H1 (cell line): ENCODE data around the gene TGIF1. TPM values are rescaled to one million over a fixed set of nuclear protein-coding genes. Genes with fewer than 3 reads are reported as not detected.

Source experiments
- CTCF ChIA-PET: fragments of 300-600 bp; sonication (Branson Sonifier 250); formaldehyde crosslinking; loops from one replicate; lab custom pipeline; 2021; ENCODE audit not compliant: partially characterized antibody; lab: Charles Lee
- POLR2A ChIA-PET: fragments of 300-600 bp; sonication (Branson Sonifier 250); formaldehyde crosslinking; loops from one replicate; lab custom pipeline; 2021; ENCODE audit warnings: inconsistent platforms; ENCODE audit not compliant: partially characterized antibody; lab: Charles Lee
- DNase-seq, 2 experiments: peaks; one replicate each; pipeline versions ENCODE4 v3.0.0 to v3.0.0-alpha.2; 2010 to 2022; ENCODE audit warnings: low spot score in 2 of 2, low read depth in 1 of 2, mixed read lengths in 1 of 2
- FAIRE-seq: peaks from 2 replicates; lab custom pipeline; 2011; peaks lifted over from hg19 to GRCh38; lab: Jason Lieb, UNC
- H2AFZ ChIP-seq: 2 replicates; pipeline ENCODE4 v1.8.1; 2012; ENCODE audit warnings: low read length, inconsistent platforms
- H2AK5ac ChIP-seq: 2 replicates; pipeline ENCODE4 v1.6.1; 2013; ENCODE audit warnings: low read depth, low read length
- H2BK120ac ChIP-seq: replicated peaks from 2 replicates; pipeline ENCODE3; 2013; ENCODE audit warnings: low read depth, low read length, inconsistent platforms
- H2BK12ac ChIP-seq: 2 replicates; pipeline ENCODE4 v1.6.1; 2013; ENCODE audit warnings: low read depth, low read length
- H2BK15ac ChIP-seq: 2 replicates; pipeline ENCODE4 v1.6.1; 2013; ENCODE audit warnings: low read length
- H2BK20ac ChIP-seq: 2 replicates; pipeline ENCODE4 v1.6.1; 2013; ENCODE audit warnings: low read length
- H2BK5ac ChIP-seq: 2 replicates; pipeline ENCODE4 v1.6.1; 2013; ENCODE audit warnings: low read depth, low read length
- H3K14ac ChIP-seq: 2 replicates; pipeline ENCODE4 v1.6.1; 2013; ENCODE audit warnings: inconsistent platforms; ENCODE audit not compliant: insufficient read length
- H3K18ac ChIP-seq: 2 replicates; pipeline ENCODE4 v1.6.1; 2013; ENCODE audit warnings: low read length; ENCODE audit errors: extremely low read depth
- H3K23ac ChIP-seq: 2 replicates; pipeline ENCODE4 v1.6.1; 2013; ENCODE audit warnings: inconsistent platforms; ENCODE audit not compliant: insufficient read length
- H3K23me2 ChIP-seq: 2 replicates; pipeline ENCODE4 v1.6.1; 2013; ENCODE audit warnings: low read depth, low read length
- H3K27ac ChIP-seq: 2 replicates; pipeline ENCODE4 v1.6.1; 2011; ENCODE audit warnings: low read depth, low read length, inconsistent platforms
- H3K27me3 ChIP-seq, 4 experiments: replicated peaks in 1 of 4; 1 replicate in 1 of 4; 2 replicates in 3 of 4; pipeline versions ENCODE4 v1.6.1 to v1.8.1; 2011 to 2013; ENCODE audit warnings: low read length in 3 of 4, mild to moderate bottlenecking in 3 of 4, inconsistent platforms in 2 of 4, mixed read lengths in 2 of 4, moderate library complexity in 1 of 4; ENCODE audit not compliant: control insufficient read depth in 3 of 4, insufficient read depth in 3 of 4; ENCODE audit errors: extremely low read depth in 1 of 4
- H3K36me3 ChIP-seq, 4 experiments: 2 replicates each; pipeline versions ENCODE4 v1.6.1 to v1.8.1; 2011 to 2013; ENCODE audit warnings: mild to moderate bottlenecking in 4 of 4, low read length in 3 of 4, moderate library complexity in 2 of 4, control low read depth in 1 of 4, inconsistent platforms in 1 of 4; ENCODE audit not compliant: insufficient read depth in 4 of 4, control insufficient read depth in 2 of 4
- H3K4ac ChIP-seq: replicated peaks from 2 replicates; pipeline ENCODE3; 2013; ENCODE audit warnings: low read length, low read depth, mixed read lengths, inconsistent platforms; ENCODE audit not compliant: insufficient read length
- H3K4me1 ChIP-seq, 4 experiments: replicated peaks in 1 of 4; 1 replicate in 1 of 4; 2 replicates in 3 of 4; pipeline versions ENCODE4 v1.6.1 to v1.8.1; 2011 to 2013; ENCODE audit warnings: low read length in 3 of 4, inconsistent platforms in 2 of 4, mixed read lengths in 1 of 4; ENCODE audit not compliant: insufficient read depth in 4 of 4, control insufficient read depth in 3 of 4
- H3K4me2 ChIP-seq, 2 experiments: 2 replicates each; pipeline versions ENCODE4 v1.6.1 to v1.8.1; 2011 to 2013; ENCODE audit warnings: low read depth in 2 of 2, low read length in 2 of 2, control low read depth in 1 of 2, inconsistent platforms in 1 of 2, mild to moderate bottlenecking in 1 of 2; ENCODE audit not compliant: insufficient read depth in 1 of 2
- H3K4me3 ChIP-seq, 4 experiments: fragments of 200-600, 300-600 bp in 1 of 4; sonication (generic), shearing (Covaris generic), sonication (Bioruptor Twin) in 1 of 4; 2 replicates each; pipeline versions ENCODE4 v1.5.1 to v1.8.1; 2011 to 2016; ENCODE audit warnings: low read length in 4 of 4, low read depth in 3 of 4, control low read depth in 2 of 4, inconsistent platforms in 2 of 4, mild to moderate bottlenecking in 2 of 4, mixed read lengths in 1 of 4, moderate library complexity in 1 of 4; ENCODE audit not compliant: insufficient read depth in 2 of 4; ENCODE audit errors: extremely low read depth in 1 of 4
- H3K56ac ChIP-seq: replicated peaks from 2 replicates; pipeline ENCODE3; 2013; ENCODE audit warnings: low read depth, mild to moderate bottlenecking, mixed read lengths, low read length, inconsistent platforms; ENCODE audit not compliant: insufficient read length
- H3K79me1 ChIP-seq: 2 replicates; pipeline ENCODE4 v1.6.1; 2013; ENCODE audit warnings: low read depth, low read length, control low read depth
- H3K79me2 ChIP-seq, 2 experiments: 2 replicates each; pipeline versions ENCODE4 v1.6.1 to v1.8.1; 2012 to 2013; ENCODE audit warnings: low read length in 2 of 2, mild to moderate bottlenecking in 2 of 2, inconsistent platforms in 1 of 2; ENCODE audit not compliant: insufficient read depth in 2 of 2, control insufficient read depth in 1 of 2
- H3K9ac ChIP-seq, 4 experiments: replicated peaks in 1 of 4; 1 replicate in 1 of 4; 2 replicates in 3 of 4; pipeline versions ENCODE4 v1.6.1 to v1.8.1; 2011 to 2013; ENCODE audit warnings: low read depth in 3 of 4, low read length in 3 of 4, control low read depth in 2 of 4, mild to moderate bottlenecking in 2 of 4, moderate library complexity in 2 of 4, inconsistent platforms in 1 of 4; ENCODE audit errors: extremely low read depth in 1 of 4
- H3K9me3 ChIP-seq, 2 experiments: 2 replicates each; pipeline versions ENCODE4 v1.6.1 to v1.8.1; 2012 to 2013; ENCODE audit warnings: mild to moderate bottlenecking in 2 of 2, moderate library complexity in 2 of 2, control low read depth in 1 of 2, inconsistent platforms in 1 of 2, low read depth in 1 of 2, low read length in 1 of 2, mixed read lengths in 1 of 2; ENCODE audit not compliant: insufficient read depth in 2 of 2
- H4K20me1 ChIP-seq, 2 experiments: replicated peaks in 1 of 2; 2 replicates each; pipeline versions ENCODE3 to v1.8.1; 2011 to 2013; ENCODE audit warnings: inconsistent platforms in 2 of 2, low read length in 2 of 2, mild to moderate bottlenecking in 1 of 2; ENCODE audit not compliant: insufficient read depth in 2 of 2, control insufficient read depth in 1 of 2
- H4K5ac ChIP-seq: 2 replicates; pipeline ENCODE4 v1.6.1; 2013; ENCODE audit warnings: low read length, low read depth, mixed read lengths, inconsistent platforms; ENCODE audit not compliant: insufficient read length
- H4K8ac ChIP-seq: 2 replicates; pipeline ENCODE4 v1.8.0; 2013; ENCODE audit warnings: mild to moderate bottlenecking, moderate library complexity, low read length, inconsistent platforms; ENCODE audit not compliant: insufficient read depth; ENCODE audit errors: extremely low read depth
- H4K91ac ChIP-seq: replicated peaks from 2 replicates; pipeline ENCODE3; 2013; ENCODE audit warnings: low read length, mixed read lengths, inconsistent platforms; ENCODE audit not compliant: insufficient read length
- EZH2 ChIP-seq: fragments of 200-600 bp; sonication (generic); IDR thresholded peaks from 2 replicates; pipeline ENCODE4 v1.7.1; 2012; ENCODE audit warnings: low read depth, mild to moderate bottlenecking, moderate library complexity, low read length, inconsistent platforms; ENCODE audit not compliant: severe bottlenecking
- JUND ChIP-seq: IDR thresholded peaks from 2 replicates; pipeline ENCODE4 v1.6.1; 2011; ENCODE audit warnings: mild to moderate bottlenecking, improper control_type of control experiment, low read length
- SAP30 ChIP-seq: fragments of 300-600 bp; sonication (generic); IDR thresholded peaks from 2 replicates; pipeline ENCODE4 v1.7.1; 2012; ENCODE audit warnings: low read length, moderate library complexity, mild to moderate bottlenecking, inconsistent platforms; ENCODE audit not compliant: insufficient read depth, insufficient replicate concordance
- SIN3A ChIP-seq, 2 experiments: IDR thresholded peaks in 1 of 2; conservative IDR thresholded peaks in 1 of 2; 2 replicates each; pipeline ENCODE4 v1.6.1; 2011 to 2012; ENCODE audit warnings: low read length in 2 of 2, improper control_type of control experiment in 1 of 2, low read depth in 1 of 2, mild to moderate bottlenecking in 1 of 2
- SP2 ChIP-seq: IDR thresholded peaks from 2 replicates; pipeline ENCODE4 v1.6.1; 2012; ENCODE audit warnings: mild to moderate bottlenecking, low read length, inconsistent platforms
- SRF ChIP-seq: IDR thresholded peaks from 2 replicates; pipeline ENCODE4 v1.6.1; 2011; ENCODE audit warnings: mild to moderate bottlenecking, low read depth, low read length, moderate library complexity
- ZNF274 ChIP-seq: IDR thresholded peaks from 2 replicates; pipeline ENCODE4 v1.7.0; 2012; ENCODE audit warnings: low read length, borderline replicate concordance; ENCODE audit errors: extremely low read depth
- WGBS, 2 experiments: shearing (Covaris generic) in 1 of 2; methylation state at CpG; one replicate each; pipeline versions ENCODE4 v1.1.6 to v1.1.7; 2013 to 2015; ENCODE audit warnings: low lambda C conversion rate in 2 of 2, mixed read lengths in 2 of 2, inconsistent platforms in 1 of 2, low coverage in 1 of 2, missing lambda C conversion rate in 1 of 2; ENCODE audit not compliant: insufficient replicate concordance in 2 of 2, insufficient coverage in 1 of 2, insufficient read length in 1 of 2; ENCODE audit errors: extremely low coverage in 1 of 2, missing lambda C conversion rate in 1 of 2; 5-methylcytosine and 5-hydroxymethylcytosine counted together
- polyA plus RNA-seq, 7 experiments: library from polyadenylated mRNA; depleted of rRNA in 3 of 7; stranded (reverse) in 5 of 7; unstranded in 2 of 7; fragments of >200 nt in 5 of 7; fragments of 200-250 nt in 2 of 7; gene quantifications; 1 replicate in 5 of 7; 2 replicates in 1 of 7; 4 replicates in 1 of 7; pipeline versions ENCODE4 v1.2.1 to v1.2.3, GENCODE V29; 2011 to 2013; ENCODE audit warnings: missing spikeins in 2 of 7, mixed read lengths in 2 of 7
- total RNA-seq: library from RNA; stranded (reverse); fragmentation: NEBNext Ultra II Directional; extraction: Animal tissue kit (Norgen Biotek cat#: 25700); gene quantifications from 2 replicates; pipeline ENCODE4 v1.2.1, GENCODE V29; 2021
- TF ChIP-seq, protein P1 (sequence below), 3 experiments: IDR thresholded peaks; 1 replicate in 2 of 3; 2 replicates in 1 of 3; pipeline versions ENCODE4 v1.5.1 to v1.6.1; 2011; ENCODE audit warnings: low read length in 3 of 3, mild to moderate bottlenecking in 3 of 3, inconsistent platforms in 2 of 3, low read depth in 1 of 3, moderate library complexity in 1 of 3; ENCODE audit not compliant: insufficient read depth in 1 of 3; ENCODE audit errors: control extremely low read depth in 1 of 3
- TF ChIP-seq, protein P2 (sequence below): IDR thresholded peaks from 2 replicates; pipeline ENCODE4 v1.6.1; 2012; ENCODE audit warnings: inconsistent platforms

TGIF1 gene
- total and polyA plus RNA-seq, 2 of the 8 experiments (the other 6 are each of a cell fraction or from before 2014, with no cell fraction given): 256 to 262 TPM

DNA sequence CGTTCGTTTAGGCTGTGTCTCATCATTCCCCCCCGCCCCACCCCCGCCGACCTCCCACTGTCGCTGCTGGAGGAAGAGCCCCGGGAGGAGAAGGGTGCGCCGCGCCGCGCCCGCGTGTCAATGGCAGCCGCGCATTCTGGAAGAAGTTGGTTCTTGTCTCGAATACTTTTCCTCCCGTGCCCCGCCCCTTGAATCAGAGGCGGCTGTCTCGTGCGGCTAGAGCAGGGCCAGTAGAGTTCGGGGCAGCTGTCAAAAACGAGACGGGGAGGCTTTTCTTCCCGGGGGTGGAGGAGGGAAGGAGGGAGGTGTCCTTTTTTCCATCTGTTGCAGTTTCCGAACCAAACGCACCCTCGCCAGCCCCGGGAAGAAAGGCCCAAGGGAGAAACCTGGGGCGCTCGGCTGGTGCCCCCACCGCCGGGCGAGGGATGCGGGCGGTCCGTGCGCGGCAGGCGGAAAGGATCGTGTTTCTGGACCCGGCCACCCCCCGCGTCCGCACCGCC is 410 bp upstream of the TGIF1 start:
- peaks cover 6 to 16% (median 11%) of the 10 kb centered on the region in 4 experiments; a peak in 6 of 7 replicates for H3K4me1 ChIP-seq
- no peak for DNase-seq
- H2BK120ac ChIP-seq: no peak overlapping the region
- no peak overlapping the region for H2BK20ac ChIP-seq
- no peak for FAIRE-seq
- peaks cover 2 to 4% of the 10 kb centered on the region in 2 experiments for H4K20me1 ChIP-seq
- ChIA-PET POLR2A (interaction anchor here (1.0 to 3.2 kb wide), 4 partner anchors 9 to 154 kb away, joined by 6 to 15 read pairs (median 12); no protein-coding TSS in a partner anchor), CTCF (interaction anchor here (1.0 to 4.3 kb wide), 2 partner anchors 136 to 146 kb away, joined by 3 to 28 read pairs; no protein-coding TSS in a partner anchor)
- peaks cover 0 to 16% (median 2%) of the 10 kb centered on the region in 4 experiments; a peak in 2 of 8 replicates for H3K36me3 ChIP-seq
- no peak overlapping the region for H4K91ac ChIP-seq
- H3K23me2 ChIP-seq: peaks cover 21% of the 10 kb centered on the region
- H3K79me1 ChIP-seq: no peaks in the 10 kb centered on the region
- 2% methylated on average over 29 of the region's 47 CpGs; no CpG with 5 or more reads in 1 of the 2 experiments for WGBS, 2 experiments
- peaks cover 33 to 61% of the 10 kb centered on the region in 2 experiments for H3K79me2 ChIP-seq
- no peak overlapping the region; the same call in 1 of the 2 replicates for H4K8ac ChIP-seq
- no peak overlapping the region for H3K14ac ChIP-seq
- no peak overlapping the region for H2AFZ ChIP-seq
- H3K4ac ChIP-seq: no peak overlapping the region
- H2BK15ac ChIP-seq: no peak overlapping the region
- H3K9ac ChIP-seq: peak overlapping the region in 1 of 4 experiments; percentile 60; a peak in 2 of 7 replicates
- H3K9me3 ChIP-seq: no peaks in the 10 kb centered on the region
- H3K4me2 ChIP-seq: peak overlapping the region; percentile 95
- peak overlapping the region; percentile 73 to 99 (median 87) for H3K4me3 ChIP-seq
- no peak overlapping the region for H3K23ac ChIP-seq
- no peak overlapping the region for H3K56ac ChIP-seq
- H3K27me3 ChIP-seq: no peaks in the 10 kb centered on the region
- peak overlapping the region; percentile 52 for H2BK5ac ChIP-seq
- no peak overlapping the region for H4K5ac ChIP-seq
- no peak overlapping the region for H3K18ac ChIP-seq
- no peak overlapping the region for H2AK5ac ChIP-seq
- no peak overlapping the region for H2BK12ac ChIP-seq
- no peak overlapping the region for H3K27ac ChIP-seq
- no peak for TF ChIP-seq ZNF274
- TF ChIP-seq EZH2: no peak
- TF ChIP-seq SRF: no peak
- TF ChIP-seq SAP30: peak; percentile 18
- no peak for TF ChIP-seq SP2
- TF ChIP-seq, protein P1, sequence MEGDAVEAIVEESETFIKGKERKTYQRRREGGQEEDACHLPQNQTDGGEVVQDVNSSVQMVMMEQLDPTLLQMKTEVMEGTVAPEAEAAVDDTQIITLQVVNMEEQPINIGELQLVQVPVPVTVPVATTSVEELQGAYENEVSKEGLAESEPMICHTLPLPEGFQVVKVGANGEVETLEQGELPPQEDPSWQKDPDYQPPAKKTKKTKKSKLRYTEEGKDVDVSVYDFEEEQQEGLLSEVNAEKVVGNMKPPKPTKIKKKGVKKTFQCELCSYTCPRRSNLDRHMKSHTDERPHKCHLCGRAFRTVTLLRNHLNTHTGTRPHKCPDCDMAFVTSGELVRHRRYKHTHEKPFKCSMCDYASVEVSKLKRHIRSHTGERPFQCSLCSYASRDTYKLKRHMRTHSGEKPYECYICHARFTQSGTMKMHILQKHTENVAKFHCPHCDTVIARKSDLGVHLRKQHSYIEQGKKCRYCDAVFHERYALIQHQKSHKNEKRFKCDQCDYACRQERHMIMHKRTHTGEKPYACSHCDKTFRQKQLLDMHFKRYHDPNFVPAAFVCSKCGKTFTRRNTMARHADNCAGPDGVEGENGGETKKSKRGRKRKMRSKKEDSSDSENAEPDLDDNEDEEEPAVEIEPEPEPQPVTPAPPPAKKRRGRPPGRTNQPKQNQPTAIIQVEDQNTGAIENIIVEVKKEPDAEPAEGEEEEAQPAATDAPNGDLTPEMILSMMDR (IDR thresholded peaks at IDR 0.05; ENCODE audit: control extremely low read depth in 1 of 3, insufficient read depth in 1 of 3, low read depth in 1 of 3, low read length in 3 of 3): no peak
- peak; percentile 75 to 95; a peak in 3 of 4 replicates for TF ChIP-seq SIN3A (conservative IDR thresholded peaks at IDR 0.05 in 1 of 2, IDR thresholded peaks at IDR 0.05 in 1 of 2; ENCODE audit: low read depth in 1 of 2, low read length in 2 of 2)
- TF ChIP-seq JUND: no peak
- TF ChIP-seq, protein P2, sequence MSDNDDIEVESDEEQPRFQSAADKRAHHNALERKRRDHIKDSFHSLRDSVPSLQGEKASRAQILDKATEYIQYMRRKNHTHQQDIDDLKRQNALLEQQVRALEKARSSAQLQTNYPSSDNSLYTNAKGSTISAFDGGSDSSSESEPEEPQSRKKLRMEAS: peak; percentile 27; the same call in 1 of the 2 replicates
